SK-N-SH treated with all-trans-retinoic acid at 6 μM for 48 hours (cell line): ENCODE data around the gene FBXW11.

ENCODE experiments used
- CREB5 ChIP-seq: fragments of 250-450 bp; sonication (Bioruptor Pico); IDR thresholded peaks from 2 replicates; pipeline ENCODE4 v1.5.1; 2020; ENCODE audit warnings: low read depth, mild to moderate bottlenecking, moderate library complexity
- CSRNP3 ChIP-seq: fragments of 250-450 bp; sonication (Bioruptor Pico); IDR thresholded peaks from 2 replicates; pipeline ENCODE4 v1.5.1; 2021; ENCODE audit warnings: mild to moderate bottlenecking, moderate library complexity
- ESRRG ChIP-seq: fragments of 250-450 bp; sonication (Bioruptor Pico); IDR thresholded peaks from 2 replicates; pipeline ENCODE4 v1.6.1; 2021; ENCODE audit warnings: mild to moderate bottlenecking
- ISL1 ChIP-seq: fragments of 250-450 bp; sonication (Bioruptor Pico); IDR thresholded peaks from 2 replicates; pipeline ENCODE4 v2.1.2; 2022; ENCODE audit warnings: mild to moderate bottlenecking, moderate library complexity
- PATZ1 ChIP-seq: fragments of 250-450 bp; sonication (Bioruptor Pico); IDR thresholded peaks from 2 replicates; pipeline ENCODE4 v1.8.0; 2020; ENCODE audit warnings: mild to moderate bottlenecking, moderate library complexity, borderline replicate concordance
- RARB ChIP-seq: fragments of 250-450 bp; sonication (Bioruptor Pico); IDR thresholded peaks from 2 replicates; pipeline ENCODE4 v1.8.0; 2021; ENCODE audit warnings: mild to moderate bottlenecking, moderate library complexity
- SNAI2 ChIP-seq: fragments of 250-450 bp; sonication (Bioruptor Pico); IDR thresholded peaks from 2 replicates; pipeline ENCODE4 v1.5.0; 2020; ENCODE audit warnings: mild to moderate bottlenecking, moderate library complexity
- ZFP3 ChIP-seq: fragments of 250-450 bp; sonication (Bioruptor Pico); IDR thresholded peaks from 2 replicates; pipeline ENCODE4 v1.5.0; 2020; ENCODE audit warnings: mild to moderate bottlenecking, moderate library complexity
- ZNF8 ChIP-seq: fragments of 450-650 bp; formaldehyde crosslinking; IDR thresholded peaks from 2 replicates; pipeline ENCODE4 v1.5.0; 2020; ENCODE audit warnings: mild to moderate bottlenecking, moderate library complexity

- TF ChIP-seq RARB (CRISPR knock-in tag) (no peak), ISL1 (CRISPR knock-in tag) (no peak), PATZ1 (CRISPR knock-in tag) (no peak), ESRRG (CRISPR knock-in tag) (no peak), ZNF8 (CRISPR knock-in tag) (no peak), CREB5 (CRISPR knock-in tag) (no peak), ZFP3 (CRISPR knock-in tag) (no peak), SNAI2 (CRISPR knock-in tag) (no peak), CSRNP3 (CRISPR knock-in tag) (no peak)
Observed at GRCh38 chr5:171813813-171814490, 192.5 kb downstream of the FBXW11 start.
